Vagina (tissue), 2 donors: ENCODE results near the gene SLX4. TPM values are rescaled to one million over a fixed set of nuclear protein-coding genes. Genes with fewer than 3 reads are reported as not detected.

Source experiments
- DNase-seq, 2 donors: peaks; one replicate each; pipeline ENCODE4 v3.0.0-alpha.2; 2017; ENCODE audit errors: extremely low spot score in 2 of 2
- H3K27ac ChIP-seq: fragments of 200-600 bp; sonication (generic); one replicate; pipeline ENCODE4 v1.5.1; 2019
- H3K27me3 ChIP-seq: fragments of 200-600 bp; sonication (generic); one replicate; pipeline ENCODE4 v1.5.1; 2019
- H3K36me3 ChIP-seq, 2 donors: fragments of 200-600 bp; sonication (generic); one replicate each; pipeline ENCODE4 v1.5.1; 2017 to 2019
- H3K4me1 ChIP-seq: fragments of 200-600 bp; sonication (generic); one replicate; pipeline ENCODE4 v1.5.1; 2019
- H3K4me3 ChIP-seq, 2 donors: fragments of 200-600 bp; sonication (generic); 1 replicate in 1 of 2; 2 replicates in 1 of 2; pipeline ENCODE4 v1.5.1; 2016 to 2019
- H3K9me3 ChIP-seq: fragments of 200-600 bp; sonication (generic); one replicate; pipeline ENCODE4 v1.5.1; 2019
- CTCF ChIP-seq, 3 experiments: fragments of 450-650 bp in 2 of 3; fragments of 200-600 bp in 1 of 3; sonication (generic) in 1 of 3; IDR thresholded peaks; one replicate each; pipeline ENCODE4 v1.5.1; 2017 to 2019; ENCODE audit warnings: antibody characterized with exemption in 3 of 3, mild to moderate bottlenecking in 2 of 3, moderate library complexity in 2 of 3
- POLR2A ChIP-seq, 2 donors: fragments of 450-650 bp; IDR thresholded peaks; one replicate each; pipeline ENCODE4 v1.6.1; 2017; ENCODE audit warnings: antibody characterized with exemption in 2 of 2, mild to moderate bottlenecking in 2 of 2, moderate library complexity in 2 of 2
- POLR2AphosphoS5 ChIP-seq, 2 donors: sonication (generic); formaldehyde crosslinking; IDR thresholded peaks; one replicate each; pipeline ENCODE4 v1.9.0; 2017; ENCODE audit warnings: antibody characterized with exemption in 2 of 2, mild to moderate bottlenecking in 2 of 2, low read depth in 1 of 2; ENCODE audit not compliant: insufficient read depth in 1 of 2
- intact Hi-C: fragments of 100-400 bp; cut with DNase I; formaldehyde crosslinking; loops from one replicate; pipeline ENCODE4 v1.15.1; 2023
- total RNA-seq: library from RNA; depleted of rRNA; stranded (reverse); fragments of >200 nt; gene quantifications from one replicate; pipeline ENCODE4 v1.2.3, GENCODE V29; 2016

Gene SLX4
- total RNA-seq, 1 donor from 2014 or later, result 3.9 TPM

GRCh38 chr16:3550851-3551847, 60.3 kb downstream of the SLX4 start:
- no peak overlapping the region for H3K4me3 ChIP-seq
- DNase-seq, result no peak
- intact Hi-C loops, result no loop called here
- H3K4me1 ChIP-seq, result no peaks in the 10 kb centered on the region
- no peaks in the 10 kb centered on the region for H3K9me3 ChIP-seq
- H3K27me3 ChIP-seq, result no peaks in the 10 kb centered on the region
- TF ChIP-seq POLR2AphosphoS5 (IDR thresholded peaks at IDR 0.05; ENCODE audit: insufficient read depth in 1 of 2, low read depth in 1 of 2), result no peak
- no peak for TF ChIP-seq CTCF (IDR thresholded peaks at IDR 0.05)
- TF ChIP-seq POLR2A (IDR thresholded peaks at IDR 0.05), result no peak
- H3K27ac ChIP-seq, result no peak overlapping the region
- H3K36me3 ChIP-seq, result no peaks in the 10 kb centered on the region

- TF ChIP-seq POLR2A (IDR thresholded peaks at IDR 0.05) (no peak), CTCF (IDR thresholded peaks at IDR 0.05) (no peak), POLR2AphosphoS5 (IDR thresholded peaks at IDR 0.05; ENCODE audit: insufficient read depth in 1 of 2, low read depth in 1 of 2) (no peak)
Observed at GRCh38 chr16:3549906-3550305, 61.5 kb downstream of the SLX4 start.

GRCh38 chr16:3548859-3549258, 62.5 kb downstream of the SLX4 start:
- intact Hi-C loops, result no loop called here
- Histone ChIP-seq H3K4me1 (no peaks in the 10 kb centered on the region), H3K27me3 (no peaks in the 10 kb centered on the region), H3K4me3 (no peak overlapping the region), H3K9me3 (no peaks in the 10 kb centered on the region), H3K27ac (no peak overlapping the region), H3K36me3 (no peaks in the 10 kb centered on the region)
- DNase-seq, result no peak
- TF ChIP-seq POLR2AphosphoS5 (IDR thresholded peaks at IDR 0.05; ENCODE audit: insufficient read depth in 1 of 2, low read depth in 1 of 2) (no peak), CTCF (IDR thresholded peaks at IDR 0.05) (no peak), POLR2A (IDR thresholded peaks at IDR 0.05) (no peak)

More at GRCh38 chr16:3549906-3550305, 61.5 kb downstream of the SLX4 start:
- Histone ChIP-seq H3K9me3 (no peaks in the 10 kb centered on the region), H3K27ac (no peak overlapping the region), H3K4me3 (no peak overlapping the region), H3K36me3 (no peaks in the 10 kb centered on the region), H3K4me1 (no peaks in the 10 kb centered on the region), H3K27me3 (no peaks in the 10 kb centered on the region)
- intact Hi-C loops, result no loop called here
- no peak for DNase-seq

- DNase-seq, result no peak
- intact Hi-C loops, result no loop called here
- no peaks in the 10 kb centered on the region for H3K4me1 ChIP-seq
- no peak overlapping the region for H3K27ac ChIP-seq
- H3K36me3 ChIP-seq, result no peaks in the 10 kb centered on the region
- no peaks in the 10 kb centered on the region for H3K9me3 ChIP-seq
- H3K4me3 ChIP-seq, result no peak overlapping the region
- no peaks in the 10 kb centered on the region for H3K27me3 ChIP-seq
- TF ChIP-seq POLR2AphosphoS5 (IDR thresholded peaks at IDR 0.05; ENCODE audit: insufficient read depth in 1 of 2, low read depth in 1 of 2), result no peak
- TF ChIP-seq POLR2A (IDR thresholded peaks at IDR 0.05), result no peak
- no peak for TF ChIP-seq CTCF (IDR thresholded peaks at IDR 0.05)
Observed at GRCh38 chr16:3548445-3548844, 63.0 kb downstream of the SLX4 start.
